Glomerular visceral epithelial cell (primary cell): ENCODE results near the gene TXNRD1.
"Not testable (repeated sequence)": the region's sequence is repeated elsewhere in the genome, so short reads cannot be mapped to it uniquely, and the experiment has no call there.

Source experiments
- DNase-seq: peaks from one replicate; pipeline ENCODE4 v3.0.0-alpha.2; 2016; ENCODE audit errors: extremely low spot score

Gene TXNRD1

DNA sequence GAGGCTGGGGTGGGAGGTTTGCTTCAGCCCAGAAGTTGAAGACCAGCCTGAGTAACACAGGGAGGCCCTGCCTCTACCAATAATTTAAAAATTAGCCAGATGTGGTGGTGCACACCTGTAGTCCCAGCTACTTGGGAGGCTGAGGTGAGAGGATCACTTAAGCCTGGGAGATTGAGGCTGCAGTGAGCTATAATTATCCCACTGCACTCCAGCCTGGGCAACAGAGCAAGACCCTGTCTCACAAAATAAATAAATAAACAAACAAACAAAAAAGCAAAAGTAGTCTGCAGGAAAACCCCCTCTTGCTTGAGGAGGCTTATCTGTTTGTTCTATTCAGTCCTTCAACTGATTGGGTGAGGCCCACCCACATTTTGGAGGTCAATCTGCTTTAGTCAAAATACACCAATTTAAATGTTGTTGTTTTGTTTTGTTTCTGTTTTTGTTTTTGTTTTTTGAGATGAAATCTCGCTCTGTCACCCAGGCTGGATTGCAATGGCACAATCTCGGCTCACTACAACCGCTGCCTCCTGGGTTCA, 24.9 kb upstream of the TXNRD1 start:
- DNase-seq, result no peak

DNA sequence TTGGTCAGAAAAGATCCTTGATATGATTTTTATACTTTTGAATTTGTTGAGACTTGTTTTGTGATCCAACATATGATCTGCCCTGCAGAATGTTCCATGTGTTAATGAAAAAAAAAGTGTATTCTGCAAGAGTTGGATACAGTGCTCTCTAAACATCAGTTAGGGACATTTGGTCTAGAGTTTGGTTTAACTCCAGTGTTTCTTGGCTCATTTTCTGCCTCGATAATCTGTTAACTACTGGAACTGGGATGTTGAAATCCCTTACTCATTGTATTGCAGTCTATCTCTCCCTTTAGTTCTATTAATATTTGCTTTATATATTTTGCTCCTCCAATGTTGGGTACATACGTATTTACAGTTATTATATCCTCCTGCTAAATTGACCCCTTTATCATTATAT, 18.3 kb upstream of the TXNRD1 start:
- DNase-seq, result no peak

- DNase-seq, result no peak
These were observed 15.6 kb upstream of the TXNRD1 start for GRCh38 chr12:104199964-104200363.

- DNase-seq, result peak; percentile 57
These were observed 14.2 kb upstream of the TXNRD1 start for GRCh38 chr12:104201238-104202001.

- no peak for DNase-seq
These were observed 10.7 kb upstream of the TXNRD1 start for GRCh38 chr12:104204690-104205480.

DNA sequence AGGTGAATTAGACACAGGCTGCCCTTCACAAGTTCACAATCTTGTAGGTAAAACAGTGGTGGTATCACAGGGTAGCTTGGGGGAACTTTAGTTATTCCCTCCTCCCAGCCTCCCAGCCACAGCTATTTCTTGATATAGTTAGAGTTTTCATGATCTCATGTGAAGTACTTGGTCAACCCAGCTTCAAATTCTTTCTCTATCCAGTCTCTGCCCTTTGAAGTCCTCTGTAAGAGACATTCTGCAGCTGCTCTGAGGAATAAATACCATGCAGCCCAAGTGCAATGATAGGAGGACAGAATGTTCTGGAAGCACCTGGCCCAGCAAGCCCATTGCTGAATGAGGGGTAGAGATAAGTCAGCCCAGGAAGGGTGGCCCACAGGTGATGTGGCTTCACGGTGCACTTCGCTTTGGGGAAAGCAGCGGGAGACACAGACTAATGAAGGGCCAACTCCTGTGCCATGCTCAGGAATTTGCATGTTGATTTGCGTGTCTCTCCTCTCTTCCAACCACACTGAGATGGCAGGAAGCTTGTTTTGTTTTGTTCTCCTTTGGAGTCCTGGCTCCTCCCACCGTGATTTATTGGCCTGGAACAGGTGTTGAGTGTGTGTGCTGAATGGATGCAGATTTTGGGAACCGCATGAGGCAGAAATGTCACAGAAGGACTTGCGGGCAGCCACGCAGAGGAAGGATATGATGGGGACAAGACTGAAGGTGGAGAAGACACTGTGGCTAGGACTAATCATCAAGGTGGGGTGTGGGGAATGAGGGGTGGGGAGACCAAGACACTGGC, 8.0 kb upstream of the TXNRD1 start:
- no peak for DNase-seq

GRCh38 chr12:104212516-104212915, 3.1 kb upstream of the TXNRD1 start:
- DNase-seq, result no peak

- no peak for DNase-seq
These were observed 1.6 kb upstream of the TXNRD1 start for GRCh38 chr12:104213952-104214351.

- no peak for DNase-seq
These were observed 944 bp downstream of the TXNRD1 start for GRCh38 chr12:104216521-104216924.

DNA sequence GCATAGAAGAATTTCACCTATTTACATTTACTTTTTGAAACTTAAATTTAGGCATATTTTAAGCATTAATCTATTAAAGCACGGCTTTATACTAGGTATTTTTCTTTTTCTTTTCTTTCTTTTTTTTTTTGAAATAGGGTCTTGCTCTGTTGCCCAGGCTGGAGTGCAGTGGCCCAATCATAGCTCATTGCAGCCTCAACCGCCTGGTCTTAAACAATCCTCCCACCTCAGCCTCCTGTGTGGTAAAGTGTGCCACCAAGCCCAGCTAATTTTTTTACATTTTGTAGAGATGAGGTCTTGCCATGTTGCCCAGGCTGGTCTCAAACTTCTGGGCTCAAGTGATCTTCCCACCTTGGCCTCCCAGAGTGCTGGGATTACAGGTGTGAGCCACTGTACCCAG, 2.9 kb downstream of the TXNRD1 start:
- DNase-seq, result not testable (repeated sequence)

DNA sequence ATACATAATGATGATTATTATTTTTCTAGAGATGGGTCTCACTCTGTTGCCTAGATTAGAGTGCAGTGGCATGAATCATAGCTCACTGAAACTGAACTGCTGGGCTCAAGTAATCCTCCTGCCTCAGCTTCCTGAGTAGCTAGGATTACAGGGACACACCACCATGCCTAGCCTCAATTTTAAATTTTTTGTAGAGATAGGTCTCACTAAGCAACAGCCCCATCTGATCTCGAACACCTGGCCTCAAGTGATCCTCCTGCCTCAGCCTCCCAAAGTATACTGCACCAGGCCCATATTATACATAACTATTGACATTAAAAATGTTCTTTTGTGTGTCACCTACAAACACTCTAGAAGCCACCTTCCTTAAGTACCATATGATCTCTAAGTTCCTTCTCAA, 3.4 kb downstream of the TXNRD1 start:
- DNase-seq, result peak; percentile 31

GRCh38 chr12:104219361-104219892, 3.8 kb downstream of the TXNRD1 start:
- peak; percentile 84 for DNase-seq

DNA sequence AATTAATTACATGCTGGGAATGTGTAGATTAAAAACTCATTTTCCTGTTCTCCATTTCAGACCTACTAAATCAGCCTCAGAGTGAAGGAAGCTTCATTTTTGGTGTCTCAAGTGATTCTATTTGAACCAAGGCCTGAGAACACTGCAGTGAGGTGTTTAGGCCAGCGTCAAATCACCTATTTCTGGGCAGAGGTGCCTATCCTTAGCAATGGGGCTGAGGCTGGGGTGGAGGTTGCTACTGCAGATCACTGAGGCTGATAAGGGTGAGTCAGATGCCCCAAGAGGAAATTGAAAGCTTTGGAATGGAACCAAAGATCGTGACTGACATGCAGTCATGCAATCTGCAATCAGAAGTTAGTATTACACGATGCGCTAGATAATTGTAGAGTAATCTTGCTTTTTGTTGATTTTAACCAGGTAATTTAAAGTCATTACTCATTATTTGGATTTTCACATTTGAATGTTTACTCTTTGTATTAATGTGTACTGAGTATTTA, 4.4 kb downstream of the TXNRD1 start:
- DNase-seq, result peak; percentile 89

DNA sequence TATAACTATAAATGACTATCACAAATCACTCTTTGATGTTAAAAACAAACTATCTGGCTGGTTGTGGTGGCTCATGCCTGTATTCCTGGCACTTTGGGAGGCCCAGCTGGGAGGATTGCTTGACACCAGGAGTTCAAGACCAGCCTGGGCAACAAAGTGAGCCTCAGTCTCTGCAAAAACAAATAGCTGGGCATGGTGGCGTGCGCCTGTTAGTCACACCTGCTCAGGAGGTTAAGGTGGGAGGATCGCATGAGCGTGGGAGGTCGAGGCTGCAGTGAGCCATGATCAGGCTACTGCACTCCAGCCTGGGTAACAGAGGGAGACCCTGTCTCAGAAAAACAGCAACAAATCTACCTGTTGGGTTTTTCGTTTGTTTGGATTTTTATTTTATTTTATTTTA, 5.4 kb downstream of the TXNRD1 start:
- no peak for DNase-seq

DNA sequence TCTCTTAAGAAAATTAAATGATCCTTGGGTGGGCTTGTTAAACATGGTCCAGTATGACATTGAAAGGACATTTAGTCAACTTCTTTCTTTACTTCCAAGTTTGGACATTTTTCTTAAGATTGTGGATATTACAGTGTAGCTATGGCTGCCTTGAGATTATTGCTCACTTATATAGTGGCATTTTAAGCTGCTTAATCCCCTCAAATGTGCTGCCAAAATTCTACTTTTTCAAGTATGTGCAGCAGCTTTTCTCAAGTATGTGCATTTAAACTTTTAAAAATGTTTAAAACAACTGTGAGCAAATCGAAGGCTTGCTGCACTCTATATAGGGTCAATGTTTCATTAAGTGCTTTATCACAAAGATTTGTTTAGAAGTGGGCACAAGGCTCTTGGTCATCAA, 7.4 kb downstream of the TXNRD1 start:
- no peak for DNase-seq

- DNase-seq, result peak; percentile 16
These were observed 8.1 kb downstream of the TXNRD1 start for GRCh38 chr12:104223712-104224111.

DNA sequence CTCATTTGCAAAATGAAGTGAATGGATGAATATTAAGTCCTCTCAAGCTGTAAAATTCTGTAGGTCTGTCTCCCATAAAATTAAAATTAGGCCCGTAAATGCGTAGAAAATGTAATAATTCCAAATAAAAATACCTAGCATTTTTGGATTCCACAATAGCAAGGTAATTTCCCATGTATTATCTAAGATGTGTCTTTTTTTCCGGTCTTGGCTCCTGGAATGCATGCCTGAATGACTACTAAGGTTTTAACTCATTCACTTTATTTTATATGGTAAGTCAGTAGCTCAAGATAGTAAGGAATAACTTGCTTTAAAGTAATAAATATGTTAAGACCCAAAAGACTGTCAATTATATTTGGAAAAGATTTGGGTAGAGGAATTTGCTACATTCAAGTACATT, 11.1 kb downstream of the TXNRD1 start:
- DNase-seq, result peak; percentile 17

DNA sequence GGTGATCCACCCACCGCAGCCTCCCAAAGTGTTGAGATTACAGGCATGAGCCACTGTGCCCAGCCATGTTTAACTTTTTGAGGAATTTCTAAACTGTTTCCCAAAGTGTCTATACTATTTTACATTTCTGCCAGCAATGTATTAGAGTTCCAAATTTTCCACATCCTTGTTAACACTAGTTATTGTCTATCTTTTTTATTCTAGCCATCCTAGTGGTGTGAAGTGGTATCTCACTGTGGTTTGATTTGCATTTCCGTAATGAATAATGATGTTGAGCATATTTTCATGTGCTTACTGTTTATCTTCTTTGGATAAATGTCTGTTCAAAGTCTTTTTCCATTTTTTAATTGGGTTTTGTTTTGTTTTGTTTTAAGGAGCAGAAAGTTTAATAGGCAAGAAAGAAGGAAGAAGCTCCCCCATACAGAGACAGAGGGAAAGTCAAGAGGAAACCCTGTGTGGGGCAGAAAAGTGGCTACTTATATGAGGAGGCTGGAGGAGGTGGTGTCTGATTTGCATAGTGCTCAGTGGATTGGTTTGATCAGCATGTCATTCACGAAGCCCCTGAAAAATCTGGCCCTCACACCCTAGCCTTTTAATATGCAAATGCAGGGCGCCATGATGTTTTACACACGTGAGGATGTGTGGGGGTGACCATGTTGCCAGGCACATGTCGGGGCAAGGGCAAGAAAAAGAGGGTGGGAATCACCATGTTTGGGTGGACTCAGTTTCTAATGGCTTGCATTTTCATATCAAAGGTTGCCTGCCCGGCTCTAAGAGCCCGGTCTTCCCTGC, 14.9 kb downstream of the TXNRD1 start:
- DNase-seq, result no peak

DNA sequence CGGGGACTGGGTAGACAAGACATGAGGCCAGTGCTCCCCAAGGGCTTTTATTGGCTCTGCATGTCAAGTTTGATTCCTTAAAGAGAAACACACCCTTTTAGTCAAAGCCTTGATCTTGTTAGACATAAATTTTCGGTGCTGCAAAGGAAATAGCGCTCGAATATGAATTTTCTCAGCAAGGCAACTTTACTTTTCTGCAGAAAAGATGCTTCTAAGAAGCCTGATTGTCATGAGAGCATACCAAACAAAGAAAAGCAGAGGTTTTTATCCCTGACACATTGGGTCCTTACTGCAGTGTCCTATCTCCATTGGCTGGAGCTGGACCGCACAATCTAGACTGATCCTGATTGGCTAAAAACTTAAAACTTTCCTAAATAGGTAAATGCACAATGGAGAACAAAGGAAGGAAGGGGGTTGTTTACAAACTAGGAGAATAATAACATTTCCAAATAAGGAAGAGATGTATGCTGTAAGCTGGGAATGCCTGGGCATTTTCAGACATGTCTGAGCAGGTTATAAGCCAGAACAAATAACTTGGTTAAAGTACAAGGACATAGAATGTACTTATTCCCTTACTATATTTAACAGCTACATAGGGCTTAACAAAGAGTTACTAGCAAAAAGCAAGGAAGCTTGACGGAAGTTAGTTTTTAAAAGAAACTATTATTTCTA, 17.2 kb downstream of the TXNRD1 start:
- no peak for DNase-seq

- no peak for DNase-seq
These were observed 19.4 kb downstream of the TXNRD1 start for GRCh38 chr12:104234926-104235499.
